C4-2B (cell line): ENCODE measurements around the gene ULK3.

Experiments used
- H3K27ac ChIP-seq: fragments of 450-650 bp; 2 replicates; pipeline ENCODE4 v1.5.1; 2017
- CTCF ChIP-seq: fragments of 450-650 bp; conservative IDR thresholded peaks from 2 replicates; pipeline ENCODE4 v1.5.1; 2017; ENCODE audit warnings: mild to moderate bottlenecking
- ZFX ChIP-seq: fragments of 450-650 bp; IDR thresholded peaks from 2 replicates; pipeline ENCODE4 v1.6.1; 2017

ULK3 gene

GRCh38 chr15:74828835-74829234 lies 14.1 kb downstream of the ULK3 start:
- no peak overlapping the region for H3K27ac ChIP-seq

GRCh38 chr15:74827614-74828013 lies 15.3 kb downstream of the ULK3 start:
- no peak overlapping the region for H3K27ac ChIP-seq
- TF ChIP-seq ZFX (no peak), CTCF (no peak)

More at GRCh38 chr15:74828835-74829234, 14.1 kb downstream of the ULK3 start:
- TF ChIP-seq ZFX, result no peak
- no peak for TF ChIP-seq CTCF

GRCh38 chr15:74826921-74827320 lies 16.0 kb downstream of the ULK3 start:
- no peak for TF ChIP-seq CTCF
- no peak for TF ChIP-seq ZFX
- H3K27ac ChIP-seq, result no peak overlapping the region

- TF ChIP-seq ZFX (no peak), CTCF (no peak)
- H3K27ac ChIP-seq, result no peak within 1 kb of the TSS
Measured at GRCh38 chr15:74826364-74826819, 16.6 kb downstream of the ULK3 start, which contains the start of gene CPLX3. CPLX3 (plus strand) TSS chr15:74826627; CDS start chr15:74826704, 77 bp downstream.

- H3K27ac ChIP-seq, result no peak overlapping the region
- TF ChIP-seq CTCF (no peak), ZFX (no peak)
Measured at GRCh38 chr15:74825866-74826265, 17.1 kb downstream of the ULK3 start.

GRCh38 chr15:74824976-74825375 lies 18.0 kb downstream of the ULK3 start:
- H3K27ac ChIP-seq, result no peak overlapping the region
- TF ChIP-seq CTCF (no peak), ZFX (no peak)

GRCh38 chr15:74823324-74823723 lies 19.6 kb downstream of the ULK3 start:
- no peak overlapping the region for H3K27ac ChIP-seq
- TF ChIP-seq CTCF, result no peak
- no peak for TF ChIP-seq ZFX
